GM18867 (cell line): ENCODE results near the gene CLPTM1L.
"Not testable (repeated sequence)": the region's sequence is repeated elsewhere in the genome, so short reads cannot be mapped to it uniquely, and the experiment has no call there.

Source experiments
- ATAC-seq: cut with Tn5 transposase; IDR thresholded peaks from one replicate; pipeline ENCODE4 v1.9.1; 2021; ENCODE audit warnings: mild to moderate bottlenecking, moderate library complexity; ENCODE audit not compliant: unreplicated experiment

CLPTM1L gene

DNA sequence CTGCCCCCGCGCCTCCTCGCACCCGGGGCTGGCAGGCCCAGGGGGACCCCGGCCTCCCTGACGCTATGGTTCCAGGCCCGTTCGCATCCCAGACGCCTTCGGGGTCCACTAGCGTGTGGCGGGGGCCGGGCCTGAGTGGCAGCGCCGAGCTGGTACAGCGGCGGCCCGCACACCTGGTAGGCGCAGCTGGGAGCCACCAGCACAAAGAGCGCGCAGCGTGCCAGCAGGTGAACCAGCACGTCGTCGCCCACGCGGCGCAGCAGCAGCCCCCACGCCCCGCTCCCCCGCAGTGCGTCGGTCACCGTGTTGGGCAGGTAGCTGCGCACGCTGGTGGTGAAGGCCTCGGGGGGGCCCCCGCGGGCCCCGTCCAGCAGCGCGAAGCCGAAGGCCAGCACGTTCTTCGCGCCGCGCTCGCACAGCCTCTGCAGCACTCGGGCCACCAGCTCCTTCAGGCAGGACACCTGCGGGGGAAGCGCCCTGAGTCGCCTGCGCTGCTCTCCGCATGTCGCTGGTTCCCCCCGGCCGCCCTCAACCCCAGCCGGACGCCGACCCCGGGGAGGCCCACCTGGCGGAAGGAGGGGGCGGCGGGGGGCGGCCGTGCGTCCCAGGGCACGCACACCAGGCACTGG is 50.6 kb downstream of the CLPTM1L start:
- no peak for ATAC-seq

GRCh38 chr5:1293416-1294205 is 51.3 kb downstream of the CLPTM1L start:
- ATAC-seq: no peak

- no peak for ATAC-seq
Observed at GRCh38 chr5:1292846-1293415, 52.0 kb downstream of the CLPTM1L start.

- ATAC-seq: no peak
Observed at GRCh38 chr5:1292139-1292538, 52.8 kb downstream of the CLPTM1L start.

- ATAC-seq: no peak
Observed at GRCh38 chr5:1291611-1292080, 53.3 kb downstream of the CLPTM1L start.

DNA sequence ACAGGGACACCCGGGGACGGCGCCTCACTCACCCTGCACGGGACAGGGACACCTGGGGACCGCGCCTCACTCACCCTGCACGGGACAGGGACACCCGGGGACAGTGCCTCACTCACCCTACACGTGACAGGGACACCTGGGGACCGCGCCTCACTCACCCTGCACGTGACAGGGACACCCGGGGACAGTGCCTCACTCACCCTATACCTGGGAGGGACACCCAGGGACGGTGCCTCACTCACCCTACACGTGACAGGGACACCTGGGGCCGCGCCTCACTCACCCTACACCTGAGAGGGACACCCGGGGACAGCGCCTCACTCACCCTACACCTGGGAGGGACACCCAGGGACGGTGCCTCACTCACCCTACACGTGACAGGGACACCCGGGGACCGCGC is 53.9 kb downstream of the CLPTM1L start:
- not testable (repeated sequence) for ATAC-seq

GRCh38 chr5:1289559-1289958 is 55.3 kb downstream of the CLPTM1L start:
- ATAC-seq: not testable (repeated sequence)

DNA sequence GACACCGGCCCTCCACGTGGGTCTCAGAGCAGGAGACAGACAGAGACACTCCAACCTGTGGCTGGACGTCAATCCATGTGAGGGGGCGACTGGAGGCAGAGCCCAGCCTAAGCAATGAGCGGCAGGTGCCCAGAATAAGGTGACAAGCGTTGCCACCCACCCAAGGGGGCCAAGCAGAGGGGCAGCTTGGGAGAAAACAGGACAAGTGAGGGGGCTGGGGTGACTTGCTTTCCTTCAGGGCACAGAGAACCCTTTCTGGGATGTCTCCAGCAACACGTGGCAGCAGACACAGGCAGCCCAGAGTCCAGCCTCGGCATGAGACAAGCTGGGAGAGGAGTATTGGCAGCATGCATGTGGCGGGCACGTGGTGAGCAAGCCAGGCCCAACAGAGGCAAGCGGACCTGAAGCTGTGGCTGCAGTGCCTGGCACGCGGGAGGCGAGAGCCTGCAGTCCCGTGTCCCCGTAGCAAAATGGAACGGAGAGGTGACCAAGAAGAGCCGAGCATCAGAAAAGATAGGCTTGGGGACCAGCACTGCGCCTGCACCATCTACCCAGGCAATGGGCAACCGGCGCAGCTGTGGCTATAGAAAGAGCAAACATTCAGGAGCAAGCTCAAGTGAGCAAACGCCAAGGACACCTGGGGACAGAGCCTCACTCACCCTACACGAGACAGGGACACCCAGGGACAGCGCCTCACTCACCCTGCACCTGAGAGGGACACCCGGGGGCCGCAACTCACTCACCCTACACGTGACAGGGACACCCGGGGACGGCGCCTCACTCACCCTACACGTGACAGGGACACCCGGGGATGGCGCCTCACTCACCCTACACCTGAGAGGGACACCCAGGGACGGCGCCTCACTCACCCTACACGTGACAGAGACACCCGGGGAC is 56.2 kb downstream of the CLPTM1L start:
- ATAC-seq: no peak

DNA sequence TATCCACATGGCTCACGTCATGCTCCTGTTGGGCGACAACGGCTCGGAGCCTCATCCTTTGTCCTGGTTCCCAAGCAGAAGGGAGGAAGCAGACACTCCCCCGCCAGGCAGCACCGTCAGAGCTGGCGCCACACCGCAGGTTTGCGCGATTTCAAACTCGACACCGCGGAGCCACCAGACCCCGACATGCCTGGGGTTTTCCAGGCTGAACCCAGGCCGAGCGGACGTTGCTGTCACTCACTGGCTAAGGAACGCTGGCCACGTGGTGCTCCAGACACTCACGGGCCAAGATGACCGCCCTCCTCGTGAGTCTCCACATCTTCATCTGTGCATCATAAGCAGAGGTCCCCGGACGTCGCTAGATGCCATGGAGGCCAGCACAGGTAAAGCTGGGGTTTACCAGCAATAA is 59.0 kb downstream of the CLPTM1L start:
- no peak for ATAC-seq

DNA sequence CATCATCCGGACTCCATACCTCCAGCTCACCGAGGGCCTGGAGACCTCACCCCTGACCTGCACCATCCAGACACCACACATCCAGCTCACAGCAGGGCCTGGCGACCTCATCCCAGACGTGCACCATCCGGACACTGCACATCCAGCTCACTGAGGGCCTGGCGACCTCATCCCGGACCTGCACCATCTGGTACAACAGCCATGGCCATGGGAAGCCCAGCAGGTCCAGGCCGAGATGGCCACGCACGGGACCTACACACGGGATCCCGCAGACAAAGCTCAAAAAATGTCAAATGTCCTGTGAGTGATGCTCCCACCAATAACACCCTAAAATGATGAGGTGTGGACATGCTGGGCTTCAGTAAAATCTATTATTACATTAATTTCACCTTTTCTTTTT is 59.8 kb downstream of the CLPTM1L start:
- no peak for ATAC-seq

- ATAC-seq: not testable (repeated sequence)
Observed at GRCh38 chr5:1284336-1284970, 60.4 kb downstream of the CLPTM1L start.

- ATAC-seq: not testable (repeated sequence)
Observed at GRCh38 chr5:1283729-1284041, 61.2 kb downstream of the CLPTM1L start.

GRCh38 chr5:1282993-1283728 is 61.7 kb downstream of the CLPTM1L start:
- ATAC-seq: not testable (repeated sequence)

DNA sequence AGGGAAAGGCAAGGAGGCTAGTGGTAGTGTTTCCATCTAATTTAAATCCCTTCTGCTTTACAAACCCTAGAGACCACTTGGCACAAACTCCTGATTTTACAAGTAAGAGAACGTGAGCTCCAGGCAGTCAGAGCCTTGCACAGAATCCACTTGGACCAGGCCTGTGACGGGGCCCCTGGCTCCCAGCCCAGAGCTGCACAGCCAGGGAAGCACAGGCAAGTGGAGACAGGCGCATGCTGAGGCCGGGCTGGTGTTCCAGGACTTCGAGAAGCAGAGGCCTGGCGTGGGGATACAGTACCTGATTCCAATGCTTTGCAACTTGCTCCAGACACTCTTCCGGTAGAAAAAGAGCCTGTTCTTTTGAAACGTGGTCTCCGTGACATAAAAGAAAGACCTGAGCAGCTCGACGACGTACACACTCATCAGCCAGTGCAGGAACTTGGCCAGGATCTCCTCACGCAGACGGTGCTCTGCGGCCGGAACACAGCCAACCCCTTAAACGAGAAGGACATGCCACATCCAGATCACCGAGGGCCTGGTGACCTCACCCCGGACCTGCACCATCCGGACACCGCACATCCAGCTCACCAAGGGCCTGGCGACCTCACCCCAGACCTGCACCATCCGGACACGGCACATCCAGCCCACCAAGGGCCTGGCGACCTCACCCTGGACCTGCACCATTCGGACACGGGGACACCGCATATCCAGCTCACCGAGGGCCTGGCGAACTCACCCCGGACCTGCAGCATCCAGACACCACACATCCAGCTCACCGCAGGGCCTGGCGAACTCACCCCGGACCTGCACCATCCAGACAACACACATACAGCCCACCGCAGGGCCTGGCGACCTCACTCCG is 62.5 kb downstream of the CLPTM1L start:
- no peak for ATAC-seq

GRCh38 chr5:1281038-1281882 is 63.6 kb downstream of the CLPTM1L start:
- no peak for ATAC-seq

- no peak for ATAC-seq
Observed at GRCh38 chr5:1280177-1281037, 64.5 kb downstream of the CLPTM1L start.

DNA sequence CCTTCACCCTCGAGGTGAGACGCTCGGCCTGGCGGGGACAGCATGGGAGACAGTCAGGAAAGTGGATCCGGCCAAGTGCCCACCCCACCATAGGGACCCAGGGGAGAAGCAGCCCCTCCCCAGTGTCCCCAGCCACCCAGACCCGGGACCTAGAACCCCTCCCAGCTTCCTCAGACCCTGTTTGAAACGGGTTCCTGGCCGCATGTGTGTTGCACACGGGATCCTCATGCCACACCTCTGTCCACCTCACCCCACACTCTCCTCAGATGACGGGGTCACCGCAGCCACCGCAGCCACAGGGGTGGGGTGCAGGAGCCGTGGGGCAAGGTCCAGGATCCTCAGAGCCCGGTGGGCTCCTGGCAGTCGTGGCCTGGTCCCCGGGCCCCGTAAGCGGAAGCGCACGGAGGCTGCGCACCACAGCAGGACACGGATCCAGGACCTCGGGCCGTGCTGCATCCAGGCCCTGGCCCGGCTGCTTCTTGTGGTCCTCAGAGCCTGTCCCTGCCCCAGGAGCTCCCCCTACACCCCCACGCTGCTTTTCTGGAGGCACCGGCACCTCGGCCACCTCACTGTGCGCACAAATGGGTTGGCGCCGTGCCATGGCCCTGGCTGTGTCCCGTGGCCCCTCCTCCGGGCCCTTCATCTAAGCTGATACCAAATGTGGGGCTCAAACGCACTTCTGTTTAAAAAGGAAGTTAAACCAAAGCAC is 65.3 kb downstream of the CLPTM1L start:
- no peak for ATAC-seq
